SIG-M5 treated with dmso at 0.1 percent for 504 hours (cell line): Measurements from ENCODE around the gene UBE2L3.
"Not testable (repeated sequence)": the region's sequence is repeated elsewhere in the genome, so short reads cannot be mapped to it uniquely, and the experiment has no call there.

Source experiments
- DNase-seq: peaks from one replicate; lab custom pipeline; 2025; ENCODE audit not compliant: unreplicated experiment; lab: John Stamatoyannopoulos, UW

The UBE2L3 gene

GRCh38 chr22:21626073-21626734, 58.7 kb downstream of the UBE2L3 start:
- DNase-seq = no peak

- DNase-seq = no peak
These were observed 59.4 kb downstream of the UBE2L3 start for GRCh38 chr22:21626735-21627469.

- no peak for DNase-seq
These were observed 61.1 kb downstream of the UBE2L3 start for GRCh38 chr22:21628386-21629254.

DNA sequence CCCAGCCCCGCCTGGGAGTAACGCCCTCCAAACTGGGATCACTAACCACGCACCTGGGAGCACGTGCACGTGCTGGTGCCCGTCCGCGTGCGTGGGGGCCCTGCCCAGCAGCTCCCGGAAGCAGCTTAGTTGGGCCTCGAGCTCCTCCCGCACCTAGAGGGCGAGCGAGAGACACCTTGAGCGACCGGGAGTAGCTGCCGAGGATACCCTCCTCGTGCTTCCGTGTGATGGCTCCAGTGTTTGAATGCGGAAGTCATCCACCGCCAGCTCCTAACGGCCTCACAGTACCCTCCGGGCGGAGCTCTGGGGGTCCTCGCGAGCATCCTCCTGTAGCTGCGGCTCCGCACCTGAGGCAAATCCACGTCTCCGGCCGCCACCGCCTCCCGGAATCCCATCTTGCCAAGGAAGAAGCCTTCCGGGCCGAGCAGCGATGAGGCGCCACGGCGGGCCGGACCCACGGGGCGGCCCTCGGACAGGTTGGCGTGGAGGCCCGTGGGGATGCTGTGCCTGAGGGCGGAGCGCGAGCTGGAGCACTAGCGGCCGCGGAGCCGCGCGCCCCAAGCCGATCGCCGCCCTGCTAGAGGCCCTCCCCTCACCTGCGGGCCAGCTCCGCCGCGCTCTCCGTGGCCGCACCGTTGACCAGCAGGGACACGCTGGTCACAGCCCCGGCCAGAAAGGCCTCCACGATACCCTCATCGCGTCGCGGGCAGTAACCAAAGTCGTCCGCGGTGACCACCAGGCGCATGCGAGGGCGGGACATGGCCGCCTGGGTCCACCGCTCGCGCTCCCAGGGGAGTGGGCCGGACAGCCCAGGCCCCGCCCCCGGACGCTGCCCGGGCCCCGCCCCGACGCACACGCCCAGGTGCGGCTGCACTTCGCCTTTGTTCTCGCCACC, 62.0 kb downstream of the UBE2L3 start, which contains the start of gene YDJC:
Gene YDJC (minus strand): TSS at position 768 of the 895 bp plus-strand sequence. CDS start 8 bp downstream, at position 760.
- peak; percentile 91 for DNase-seq

DNA sequence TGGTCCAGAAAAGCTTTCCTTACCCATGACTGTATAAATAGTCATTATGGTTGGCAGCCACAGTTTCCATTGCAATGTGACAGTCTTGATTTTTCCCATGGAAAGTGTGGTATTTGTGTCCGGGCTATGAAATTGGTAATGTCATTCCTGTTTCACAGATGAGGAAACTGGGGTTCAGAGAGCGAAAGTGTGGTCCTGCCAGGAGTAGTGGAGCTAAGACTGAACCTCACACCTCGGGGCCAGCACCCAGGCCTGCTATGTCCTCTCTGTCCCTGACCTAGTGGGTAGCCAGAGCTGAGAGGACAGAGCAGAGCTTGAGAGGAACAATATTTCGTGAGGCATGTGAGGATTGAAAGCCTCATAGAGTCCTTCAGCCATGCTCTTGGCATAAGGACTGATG, 63.5 kb downstream of the UBE2L3 start:
- no peak for DNase-seq

DNA sequence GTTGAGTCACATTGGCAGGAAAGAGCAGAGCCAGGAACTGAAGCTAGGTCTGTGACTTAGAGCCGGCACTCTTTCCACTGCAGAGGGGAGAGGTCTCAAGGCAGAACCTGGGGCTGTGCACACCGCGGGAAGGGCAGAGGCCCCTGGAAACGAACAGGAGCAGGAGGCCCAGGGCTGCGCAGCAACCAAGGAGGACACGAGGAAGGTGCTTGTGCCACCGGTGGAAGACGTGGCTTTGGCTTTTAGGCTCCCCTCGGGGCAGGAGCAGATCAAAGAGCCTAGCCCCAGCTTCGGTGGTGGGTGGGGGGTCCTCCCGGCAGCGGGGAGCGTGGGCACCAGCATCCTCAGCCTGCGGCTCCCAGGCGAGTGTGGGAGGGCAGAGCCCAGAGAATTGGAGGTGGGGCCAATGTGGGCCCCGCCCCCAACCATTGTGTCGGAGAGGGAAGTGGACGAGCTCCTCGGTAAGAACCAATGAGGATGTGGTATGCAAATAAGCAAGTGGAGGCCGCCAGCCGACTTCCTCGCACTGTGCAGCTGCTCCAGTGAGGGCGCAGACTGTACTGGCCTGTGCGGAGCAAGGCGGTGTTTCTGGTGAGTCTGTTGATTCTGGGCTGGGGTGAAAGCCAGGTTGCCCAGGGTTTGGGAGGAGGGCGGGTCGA, 64.9 kb downstream of the UBE2L3 start, which contains the start of gene CCDC116:
Gene CCDC116 (plus strand): TSS at position 524 of the 659 bp plus-strand sequence. CDS start 422 bp downstream, outside the sequence.
- DNase-seq = peak; percentile 42

DNA sequence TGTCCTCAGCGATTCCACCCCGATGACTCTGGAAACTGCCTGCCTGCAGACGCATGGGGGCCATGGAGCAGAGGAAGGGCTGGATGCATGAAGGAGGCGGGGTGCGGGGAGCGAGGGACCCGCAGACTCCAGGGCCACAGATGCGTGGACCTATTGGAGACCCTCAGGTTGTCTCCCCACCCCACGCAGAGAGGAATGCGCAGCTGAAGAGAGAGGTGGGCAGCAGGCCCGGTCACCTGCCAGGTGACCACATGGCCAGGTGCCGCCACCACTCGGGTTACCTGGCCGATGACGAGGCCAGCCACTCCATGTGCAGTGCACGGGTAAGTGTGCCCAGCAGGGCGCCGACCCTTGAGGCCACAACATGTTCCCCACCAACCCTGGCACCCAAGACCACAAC, 65.4 kb downstream of the UBE2L3 start:
- DNase-seq = no peak

GRCh38 chr22:21633481-21633880, 66.0 kb downstream of the UBE2L3 start:
- no peak for DNase-seq

GRCh38 chr22:21634081-21634480, 66.6 kb downstream of the UBE2L3 start:
- DNase-seq = no peak

DNA sequence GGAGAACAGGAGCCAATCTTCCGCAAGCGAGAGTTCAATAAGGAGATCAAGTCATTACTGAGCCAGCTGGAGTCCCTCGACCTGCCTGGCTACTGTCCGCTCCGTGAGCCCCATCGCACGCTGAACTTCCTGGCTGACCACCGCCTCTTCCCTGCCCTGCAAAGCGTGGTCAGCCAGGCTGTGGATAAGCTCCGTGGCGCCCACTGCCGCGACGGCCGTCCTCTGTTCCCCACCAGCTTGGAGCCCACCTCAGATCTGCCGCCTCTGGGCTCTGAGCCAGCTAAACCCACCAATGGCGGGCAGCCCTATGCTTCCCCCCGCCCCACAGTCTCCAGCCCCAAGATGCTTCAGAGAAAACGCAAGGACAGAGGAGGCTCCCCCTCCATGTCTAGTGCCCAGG, 67.3 kb downstream of the UBE2L3 start:
- DNase-seq = no peak

GRCh38 chr22:21635771-21636510, 68.4 kb downstream of the UBE2L3 start:
- no peak for DNase-seq

- no peak for DNase-seq
These were observed 69.2 kb downstream of the UBE2L3 start for GRCh38 chr22:21636629-21637218.

- DNase-seq = not testable (repeated sequence)
These were observed 69.9 kb downstream of the UBE2L3 start for GRCh38 chr22:21637450-21637849.

GRCh38 chr22:21639359-21639758, 71.8 kb downstream of the UBE2L3 start:
- DNase-seq = no peak

- no peak for DNase-seq
These were observed 73.3 kb downstream of the UBE2L3 start for GRCh38 chr22:21640810-21641209.

GRCh38 chr22:21641417-21641788, 73.9 kb downstream of the UBE2L3 start:
- DNase-seq = no peak

- peak; percentile 97 for DNase-seq
These were observed 74.5 kb downstream of the UBE2L3 start, which contains the start of gene SDF2L1 for GRCh38 chr22:21641789-21642583. Gene SDF2L1 (plus strand): TSS chr22:21642302. CDS start chr22:21642337, 35 bp downstream.
